NCI-H2081 treated with DMSO at 0.1 percent for 48 hours (cell line): ENCODE data around the gene HOXB2.
"Not testable (repeated sequence)": the region's sequence is repeated elsewhere in the genome, so short reads cannot be mapped to it uniquely, and the experiment has no call there.

Experiments used
- DNase-seq: peaks from one replicate; lab custom pipeline; 2025; lab: John Stamatoyannopoulos, UW

The HOXB2 gene

DNA sequence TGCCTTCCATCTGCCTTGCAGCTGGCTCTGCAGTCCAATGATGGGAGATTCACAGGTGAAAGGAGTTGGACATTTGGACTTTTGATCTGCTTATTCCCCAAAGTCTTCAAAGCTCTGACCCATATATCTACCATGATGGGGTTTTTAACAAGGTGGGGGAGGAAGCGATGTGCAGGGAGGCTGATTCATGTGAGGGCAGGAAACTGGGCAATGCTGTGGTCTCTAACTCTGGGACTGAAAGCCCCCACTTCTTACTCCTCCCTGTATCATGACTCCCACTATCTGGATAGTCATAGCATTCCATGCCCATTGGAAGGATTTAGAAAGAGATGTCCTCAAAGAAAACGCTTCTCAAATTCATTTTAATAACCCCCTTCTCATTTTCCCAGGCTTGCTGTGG is 30.4 kb downstream of the HOXB2 start:
- no peak for DNase-seq

DNA sequence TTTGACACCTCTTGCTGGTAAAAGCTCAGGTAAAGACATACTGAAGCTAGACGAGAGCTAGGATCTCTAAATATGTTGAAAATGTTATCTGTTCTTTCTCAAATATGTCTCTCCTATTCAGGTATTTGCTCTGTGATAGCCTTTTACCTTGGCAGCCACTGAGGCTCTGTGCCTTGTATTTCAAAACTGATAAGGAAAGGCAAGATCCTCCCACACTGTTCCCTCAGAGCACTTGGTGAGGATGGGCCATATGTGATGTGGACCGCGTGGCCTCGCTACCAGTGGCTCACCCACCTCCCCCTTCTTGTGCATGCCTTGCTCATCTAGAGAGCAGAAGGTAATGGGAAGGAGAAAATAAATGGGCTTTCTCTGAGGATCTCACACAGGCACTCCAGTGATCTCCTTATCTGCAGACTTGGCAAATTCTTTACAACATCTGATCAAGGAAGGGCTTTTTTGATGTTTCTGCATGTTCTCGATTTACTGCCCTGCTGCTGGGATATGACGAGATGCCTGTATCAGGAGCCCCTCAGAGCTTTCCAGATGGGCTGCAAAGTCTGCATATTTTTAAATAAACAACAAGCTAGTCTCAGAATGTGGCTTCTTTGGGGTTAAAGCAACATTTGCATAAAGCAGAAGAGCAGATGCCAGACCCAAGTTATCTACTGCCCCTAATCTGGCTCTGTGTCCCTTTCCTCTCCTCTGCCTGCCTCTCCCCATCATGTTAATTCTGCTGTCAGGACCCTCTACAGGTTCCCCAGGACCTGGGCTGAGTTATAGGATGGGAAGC is 31.0 kb downstream of the HOXB2 start:
- no peak for DNase-seq

DNA sequence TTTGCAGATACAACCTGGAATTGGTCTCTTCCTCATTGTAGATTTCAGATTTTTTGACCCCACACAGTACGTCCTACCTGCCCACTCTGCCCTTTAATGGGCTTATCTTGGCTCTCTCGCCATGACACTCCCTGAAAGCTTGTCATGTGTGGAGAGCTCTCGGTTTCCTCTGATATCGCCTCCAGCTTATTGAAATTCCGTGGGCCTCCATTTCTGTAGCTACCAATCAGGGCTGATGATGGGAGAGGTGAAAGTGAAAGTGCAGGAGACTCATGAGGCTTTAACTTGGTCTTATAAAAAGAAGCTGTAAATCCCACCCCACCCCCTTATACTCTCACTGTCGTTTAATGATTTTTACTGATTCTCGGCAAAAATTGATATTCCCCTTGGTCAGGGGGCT is 31.8 kb downstream of the HOXB2 start:
- no peak for DNase-seq

DNA sequence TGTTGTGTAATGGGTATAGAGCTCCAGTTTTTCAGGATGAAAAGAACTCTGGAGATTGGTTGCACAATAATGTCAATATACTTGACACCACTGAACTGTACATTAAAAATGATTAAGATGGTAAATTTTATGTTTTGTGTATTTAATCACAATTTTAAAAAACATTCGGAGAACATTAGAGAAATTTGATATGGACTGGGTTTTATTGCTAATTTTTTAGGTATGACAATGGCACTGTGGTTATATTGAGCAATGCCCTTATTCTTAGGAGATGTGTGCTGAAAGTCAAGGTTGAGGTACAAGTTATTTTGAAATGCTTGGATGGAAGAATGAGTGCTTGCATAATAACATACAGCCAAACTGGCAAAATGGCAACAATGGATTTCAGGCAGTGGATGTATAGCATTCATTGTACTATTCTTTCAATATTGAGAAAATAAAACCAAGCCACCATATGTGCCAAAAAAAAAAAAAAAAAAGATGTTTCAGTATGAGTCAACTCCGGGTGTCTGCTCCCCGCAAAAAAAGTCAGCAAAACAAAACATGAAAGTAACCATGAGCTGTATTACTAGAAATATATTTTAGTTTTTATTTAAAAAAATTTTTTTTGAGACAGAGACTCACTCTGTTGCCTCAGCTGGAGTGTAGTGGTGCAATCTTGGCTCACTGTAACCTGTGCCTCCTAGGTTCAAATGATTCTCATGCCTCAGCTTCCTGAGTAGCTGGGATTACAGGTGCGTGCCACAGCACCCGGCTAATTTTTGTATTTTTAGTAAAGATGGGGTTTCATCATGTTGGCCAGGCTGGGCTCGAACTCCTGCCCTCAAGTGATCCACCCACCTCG is 33.9 kb downstream of the HOXB2 start:
- no peak for DNase-seq

DNA sequence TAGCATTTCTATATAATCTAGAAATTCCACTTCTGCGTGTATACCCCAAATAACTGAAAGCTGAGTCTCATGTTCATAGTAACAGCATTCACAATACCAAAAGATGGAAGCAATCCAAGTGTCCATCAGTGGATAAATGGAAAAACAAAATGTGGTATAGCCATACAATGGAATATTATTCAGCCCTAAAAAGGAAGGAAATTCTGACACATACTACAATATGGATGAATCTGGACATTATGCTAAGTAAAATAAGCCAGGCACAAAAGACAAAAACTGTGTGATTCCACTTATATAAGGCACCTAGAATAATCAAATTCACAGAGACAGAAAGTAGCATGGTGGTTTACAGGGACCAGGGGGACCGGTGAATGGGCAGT is 34.5 kb downstream of the HOXB2 start:
- no peak for DNase-seq

DNA sequence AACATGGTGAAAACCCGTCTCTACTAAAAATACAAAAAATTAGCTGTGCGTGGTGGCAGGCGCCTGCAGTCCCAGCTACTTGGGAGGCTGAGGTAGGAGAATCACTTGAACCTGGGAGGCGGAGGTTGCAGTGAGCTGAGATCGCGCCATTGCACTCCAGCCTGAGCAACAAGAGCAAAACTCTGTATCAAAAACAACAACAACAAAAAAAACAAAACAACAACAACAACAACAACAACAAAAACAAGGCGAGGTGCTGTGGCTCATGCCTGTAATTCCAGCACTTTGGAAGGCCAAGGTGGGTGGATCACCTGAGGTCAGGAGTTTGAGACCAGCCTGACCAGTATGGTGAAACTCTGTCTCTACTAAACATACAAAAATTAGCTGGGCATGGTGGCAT is 35.2 kb downstream of the HOXB2 start:
- DNase-seq: not testable (repeated sequence)

DNA sequence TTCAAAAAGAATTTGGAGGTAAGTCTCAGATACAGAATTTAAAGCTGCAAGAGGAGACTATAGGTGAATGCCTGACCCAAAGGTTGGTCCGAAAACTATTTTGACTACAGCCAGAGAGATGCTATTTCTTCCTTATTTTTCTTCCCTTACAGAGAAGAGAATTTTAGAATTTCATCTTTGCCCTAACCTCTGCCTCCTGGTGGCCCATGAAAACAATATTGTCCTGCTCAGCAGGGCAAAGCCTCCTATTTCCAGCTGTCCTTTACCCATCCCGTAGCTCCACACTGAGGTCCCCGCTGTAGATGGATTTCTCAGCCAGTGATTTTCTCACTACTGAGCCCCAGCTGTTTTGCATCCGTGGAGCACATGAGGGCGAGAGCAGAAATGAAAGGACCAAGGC is 38.7 kb downstream of the HOXB2 start:
- DNase-seq: no peak

DNA sequence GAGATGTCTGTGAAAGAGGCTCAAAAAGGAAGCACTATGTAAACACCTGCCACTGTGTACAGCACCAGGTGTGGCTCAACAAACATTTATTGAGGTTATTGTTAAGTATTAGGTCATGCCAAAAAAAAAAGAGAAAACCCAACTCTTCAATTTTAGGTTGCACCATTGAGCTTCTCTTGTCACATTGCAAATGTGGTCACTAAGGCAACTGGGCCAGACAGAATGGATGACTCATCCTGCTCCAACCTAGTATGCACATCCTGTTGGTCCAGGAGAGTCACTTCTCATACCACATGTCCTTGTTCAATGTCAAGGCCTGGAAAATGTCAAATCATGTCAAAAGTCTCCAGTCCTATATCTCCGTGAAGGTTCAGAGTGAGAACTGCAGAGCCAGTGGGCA is 39.1 kb downstream of the HOXB2 start:
- DNase-seq: peak; percentile 95

DNA sequence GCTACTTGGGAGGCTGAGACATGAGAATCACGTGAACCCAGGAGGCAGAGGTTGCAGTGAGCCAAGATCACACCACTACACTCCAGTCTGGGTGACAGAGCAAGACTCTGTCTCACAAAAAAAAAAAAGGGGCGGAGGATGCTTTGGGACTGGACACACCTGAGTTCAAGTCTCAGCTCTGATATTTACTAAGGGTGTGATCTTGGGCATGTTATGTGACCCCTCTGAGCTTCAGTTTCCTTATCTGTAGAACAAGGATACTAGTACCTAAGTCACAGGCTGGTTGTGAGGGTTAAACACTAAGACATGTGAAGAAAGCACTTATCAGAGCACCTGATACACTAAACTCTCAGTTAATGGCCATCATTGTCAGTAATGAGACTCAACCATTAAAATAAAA is 40.0 kb downstream of the HOXB2 start:
- DNase-seq: no peak

DNA sequence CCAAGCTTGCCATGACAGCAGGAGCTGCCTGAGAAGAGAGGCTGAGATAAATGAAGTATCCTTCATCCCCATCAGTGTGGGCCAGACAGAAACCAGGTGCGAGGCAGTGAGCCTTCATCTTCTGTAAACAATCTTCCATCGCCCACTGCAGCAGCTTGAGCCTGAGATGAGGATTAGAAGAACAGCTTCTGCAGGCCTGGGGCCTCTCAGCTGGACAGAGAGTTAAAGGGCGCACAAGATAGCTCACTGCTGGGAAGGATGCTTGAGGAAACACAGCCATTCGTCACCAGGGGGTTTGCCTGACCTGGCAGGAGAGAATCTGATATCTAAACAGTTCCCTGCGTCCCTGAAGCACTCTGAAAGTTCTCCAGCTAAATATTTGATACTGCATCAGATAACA is 41.2 kb downstream of the HOXB2 start:
- no peak for DNase-seq

DNA sequence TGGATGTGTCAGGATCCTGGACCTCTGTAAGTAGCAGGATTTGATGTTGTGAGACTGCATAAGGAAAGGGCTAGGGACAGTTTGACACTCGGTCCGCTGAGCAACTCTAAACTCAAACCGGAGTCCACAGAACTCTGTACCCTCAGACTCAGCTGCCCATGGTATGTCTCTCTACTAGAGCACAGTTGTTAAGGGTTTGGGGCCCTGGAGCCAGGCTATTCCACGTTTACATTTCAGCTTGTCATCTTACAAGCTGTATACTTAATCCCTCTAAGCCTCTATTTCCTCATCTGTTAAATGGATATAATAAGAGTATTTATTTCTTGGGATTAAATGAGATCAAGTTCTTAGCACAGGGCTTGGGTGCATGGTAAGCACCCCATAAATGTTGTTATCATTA is 42.0 kb downstream of the HOXB2 start:
- DNase-seq: no peak

DNA sequence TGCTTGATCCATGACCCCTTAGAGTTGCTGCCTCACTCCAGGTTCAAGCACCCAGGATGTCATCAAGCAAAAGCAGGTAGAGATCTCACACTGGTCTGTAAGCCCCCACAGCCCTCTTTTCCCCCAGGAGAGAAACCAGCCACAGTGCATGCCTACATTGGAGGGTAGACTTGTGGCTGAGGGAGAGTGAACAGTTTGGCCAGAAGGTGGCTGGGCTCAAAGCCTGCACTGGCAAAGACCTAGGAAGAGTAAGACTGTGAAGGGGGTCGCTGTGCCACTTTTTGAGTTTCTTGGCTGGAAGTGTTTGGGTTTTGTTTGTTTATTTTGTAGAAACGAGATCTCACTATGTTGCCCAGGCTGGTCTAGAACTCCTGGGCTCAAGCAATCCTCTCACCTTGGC is 42.6 kb downstream of the HOXB2 start:
- DNase-seq: no peak

DNA sequence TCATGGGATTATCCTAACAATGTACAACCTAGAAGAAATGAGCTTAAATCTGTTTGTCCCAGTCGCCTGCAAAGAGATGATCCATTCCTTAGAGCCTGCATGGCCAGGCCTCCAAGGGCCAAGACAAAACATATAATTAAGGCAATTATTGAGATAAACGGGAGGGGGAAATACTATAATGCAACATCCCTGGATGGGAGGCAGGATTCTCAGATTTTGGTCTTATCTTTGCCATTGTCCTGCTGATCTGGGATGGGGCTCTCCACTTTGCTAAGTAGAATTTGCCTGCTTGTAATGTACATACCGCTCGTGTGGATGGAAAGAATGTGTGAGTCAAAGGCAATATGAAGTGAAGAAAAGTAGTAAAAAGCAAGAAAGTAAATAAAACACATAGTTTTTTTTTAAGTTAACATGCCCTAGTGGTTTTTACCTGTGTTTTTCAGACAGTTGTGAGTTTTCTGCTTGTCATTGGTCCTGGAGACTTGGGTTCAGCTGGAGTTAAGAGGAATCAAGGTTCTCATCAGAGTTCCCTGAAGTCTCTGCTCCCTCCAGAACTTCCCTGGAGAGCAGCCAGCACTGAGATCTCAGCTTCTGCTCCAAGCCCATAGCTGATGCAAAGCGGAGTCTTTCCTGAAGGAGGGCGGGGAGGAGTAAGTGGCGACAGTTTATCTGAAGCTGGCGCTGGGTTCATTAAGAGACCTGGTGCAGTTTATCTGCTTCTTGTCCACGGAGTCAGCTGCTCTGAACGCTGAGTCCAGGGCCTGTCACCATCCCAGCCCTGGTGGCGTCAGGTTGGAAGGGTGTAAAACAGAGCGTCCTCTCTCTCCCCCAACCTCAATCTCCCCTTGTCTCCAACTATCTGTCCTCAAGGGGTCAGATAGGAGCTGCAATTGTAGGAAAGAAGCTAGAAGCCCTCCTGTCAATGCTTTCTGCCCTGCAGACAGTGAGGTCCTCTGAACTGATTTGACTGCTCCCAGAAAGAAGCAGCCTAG is 44.2 kb downstream of the HOXB2 start:
- DNase-seq: no peak

DNA sequence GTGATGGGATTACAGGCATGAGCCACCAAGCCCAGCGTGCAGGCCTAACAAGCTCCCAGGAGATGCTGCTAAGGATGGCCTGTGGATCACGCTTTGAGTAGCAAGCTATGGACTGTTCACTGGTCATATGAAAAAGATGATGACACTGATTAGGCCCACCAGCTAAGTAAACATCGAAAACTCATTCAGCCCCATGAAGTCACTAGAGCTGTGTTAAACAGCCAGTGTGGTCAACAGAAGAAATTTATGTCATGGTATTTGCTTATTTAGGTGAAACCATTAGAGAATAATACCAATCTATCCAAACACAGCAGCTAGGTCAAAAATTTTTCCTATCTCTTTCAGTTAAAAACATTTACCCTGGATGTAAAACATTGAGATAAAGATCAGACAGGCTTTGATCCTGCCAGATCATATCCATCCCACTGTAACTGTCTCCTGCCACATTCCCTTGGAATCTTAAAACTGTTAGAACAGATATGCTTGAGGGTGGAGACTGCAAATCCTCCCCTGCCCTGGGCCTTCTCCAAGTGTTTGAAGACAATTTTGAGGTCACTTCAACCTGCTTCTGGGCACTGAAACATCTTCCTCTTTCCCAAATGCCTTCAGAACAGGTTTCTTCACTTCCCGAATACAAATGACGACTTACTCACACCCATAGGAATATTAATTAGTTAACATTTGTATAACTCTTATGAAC is 45.0 kb downstream of the HOXB2 start:
- DNase-seq: no peak

DNA sequence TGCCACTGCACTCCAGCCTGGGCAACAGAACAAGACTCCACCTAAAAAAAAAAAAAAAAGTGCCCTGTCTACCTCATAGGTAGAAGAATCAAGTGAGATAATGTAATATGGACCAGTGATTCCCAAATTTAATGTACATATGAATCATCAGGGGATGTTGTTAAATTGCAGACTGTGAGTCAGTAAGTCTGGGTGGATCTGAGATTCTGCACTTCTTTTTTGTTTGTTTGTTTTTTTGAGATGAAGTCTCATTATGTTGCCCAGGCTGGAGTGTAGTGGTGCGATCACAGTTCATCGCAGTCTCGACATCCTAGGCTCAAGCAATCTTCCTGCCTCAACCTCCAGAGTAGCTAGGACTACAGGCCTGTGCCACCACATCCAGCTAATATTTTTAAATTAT is 45.7 kb downstream of the HOXB2 start:
- DNase-seq: no peak

DNA sequence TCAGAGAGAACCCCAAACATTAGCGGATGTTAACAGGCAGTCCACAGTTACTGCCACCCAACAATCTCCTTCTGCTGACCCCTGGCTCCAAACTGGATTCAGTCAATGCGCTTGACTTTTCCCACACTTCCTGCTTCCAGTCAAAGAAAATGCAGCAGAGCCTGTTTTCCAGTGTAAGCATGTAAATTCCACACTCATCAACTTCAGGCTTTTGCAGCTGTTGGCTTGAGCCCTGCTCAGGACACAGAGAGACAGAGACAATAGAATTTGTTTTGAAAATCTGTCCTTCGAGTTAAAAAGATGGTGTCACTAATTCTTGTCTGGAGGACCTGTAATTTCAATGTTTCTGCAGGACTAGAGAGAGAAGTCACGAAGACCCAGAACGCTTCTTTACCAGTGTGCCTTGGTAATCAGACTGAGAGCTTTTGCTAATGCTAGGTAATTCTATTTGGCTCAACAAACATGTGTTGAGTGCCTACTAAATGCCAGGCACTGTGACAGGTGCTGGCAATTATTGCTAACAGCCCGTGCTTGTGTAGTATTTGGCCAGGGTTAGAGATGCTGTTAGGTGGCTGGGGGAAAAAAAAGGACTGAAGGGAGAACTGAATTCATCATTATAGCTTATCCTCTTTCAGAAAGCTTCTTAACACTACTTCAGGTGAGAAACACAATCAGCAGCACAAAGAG is 46.6 kb downstream of the HOXB2 start:
- DNase-seq: peak; percentile 71

DNA sequence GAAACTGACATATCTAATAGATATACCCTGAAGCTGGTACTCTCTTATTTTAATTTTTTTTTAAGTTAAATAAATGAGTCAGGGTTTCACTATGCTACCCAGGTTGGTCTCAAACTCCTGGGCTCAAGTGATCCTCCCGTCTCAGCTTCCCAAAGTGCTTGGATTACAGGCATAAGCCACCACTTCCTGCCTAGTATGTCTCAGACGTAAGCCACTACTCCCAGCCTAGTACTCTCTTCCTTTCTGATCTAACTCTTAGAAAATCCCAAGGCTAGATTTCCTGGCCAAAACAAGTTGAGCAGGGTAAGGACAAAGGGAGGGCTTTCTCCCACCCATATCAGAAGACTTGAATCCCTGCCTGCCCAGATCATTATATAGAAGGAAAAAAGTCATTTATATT is 47.8 kb downstream of the HOXB2 start:
- DNase-seq: no peak

DNA sequence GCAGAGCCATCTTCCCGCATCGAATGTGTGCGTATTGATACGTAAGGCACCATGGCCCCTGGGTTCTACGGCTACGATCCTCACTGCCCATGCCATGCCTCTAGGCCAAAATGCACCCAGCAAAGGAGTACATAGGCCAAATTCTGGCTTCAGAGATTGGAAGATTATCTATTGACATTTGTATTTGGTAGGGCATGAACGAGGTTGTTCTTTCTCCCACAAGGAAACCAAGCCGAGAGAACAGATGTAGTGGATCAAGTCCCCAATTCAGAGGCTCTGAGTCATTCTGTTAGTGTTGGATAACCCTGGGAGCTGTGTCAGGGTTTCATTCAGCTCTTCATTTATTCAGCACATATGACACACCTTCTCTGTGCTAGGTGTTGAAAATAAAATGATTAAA is 50.6 kb downstream of the HOXB2 start:
- DNase-seq: no peak
